A673 (cell line): ENCODE data around the gene ZNF100. TPM values are rescaled to one million over a fixed set of nuclear protein-coding genes. Genes with fewer than 3 reads are reported as not detected.
"Not testable (repeated sequence)": the region's sequence is repeated elsewhere in the genome, so short reads cannot be mapped to it uniquely, and the experiment has no call there.

ENCODE experiments used
- BruUV-seq: library from RNA; stranded (reverse); fragments of 400-500 nt; replicated peaks from 2 replicates; lab custom pipeline; 2021; lab: Mats Ljungman, UMichigan
- CTCF ChIA-PET: fragments of 300-600 bp; sonication (Branson Sonifier 250); formaldehyde crosslinking; loops from one replicate; lab custom pipeline; 2022; ENCODE audit warnings: antibody characterized with exemption; lab: Charles Lee
- POLR2A ChIA-PET: fragments of 300-600 bp; sonication (Branson Sonifier 250); formaldehyde crosslinking; loops from one replicate; lab custom pipeline; 2022; ENCODE audit warnings: antibody characterized with exemption; ENCODE audit not compliant: low non-redundant PET; lab: Charles Lee
- DNase-seq: peaks from one replicate; pipeline ENCODE4 v3.0.0-alpha.2; 2015; ENCODE audit warnings: low spot score
- H3K27ac ChIP-seq: fragments of 200-600 bp; sonication (generic); 2 replicates; pipeline ENCODE4 v1.5.1; 2016; ENCODE audit warnings: mixed run types, low read depth, mild to moderate bottlenecking, mixed read lengths, antibody characterized with exemption, low read length; ENCODE audit not compliant: poor library complexity, severe bottlenecking
- H3K27me3 ChIP-seq: fragments of 200-600 bp; sonication (generic); replicated peaks from 2 replicates; pipeline ENCODE4 v1.6.1; 2017; ENCODE audit warnings: mixed run types, low read depth, mild to moderate bottlenecking, mixed read lengths, antibody characterized with exemption, low read length; ENCODE audit not compliant: insufficient read depth, poor library complexity
- H3K36me3 ChIP-seq: fragments of 200-600 bp; sonication (generic); 2 replicates; pipeline ENCODE4 v1.6.1; 2016; ENCODE audit warnings: mixed run types, mild to moderate bottlenecking, mixed read lengths, antibody characterized with exemption, low read length; ENCODE audit not compliant: insufficient read depth, poor library complexity, severe bottlenecking
- H3K4me1 ChIP-seq: fragments of 200-600 bp; sonication (generic); 2 replicates; pipeline ENCODE4 v1.6.1; 2017; ENCODE audit warnings: mixed run types, mild to moderate bottlenecking, mixed read lengths, antibody characterized with exemption, low read length; ENCODE audit not compliant: insufficient read depth, poor library complexity, severe bottlenecking
- H3K4me3 ChIP-seq: fragments of 200-600 bp; sonication (generic); 2 replicates; pipeline ENCODE4 v1.5.1; 2016; ENCODE audit warnings: low read depth, mixed run types, mild to moderate bottlenecking, mixed read lengths, low read length; ENCODE audit not compliant: poor library complexity, severe bottlenecking
- H3K9me3 ChIP-seq: fragments of 200-600 bp; sonication (generic); 2 replicates; pipeline ENCODE4 v1.6.1; 2016; ENCODE audit warnings: mixed run types, low read depth, mild to moderate bottlenecking, mixed read lengths, antibody characterized with exemption, low read length; ENCODE audit not compliant: poor library complexity, severe bottlenecking
- CTCF ChIP-seq: fragments of 300-800, 200-600 bp; sonication (generic); conservative IDR thresholded peaks from 2 replicates; pipeline ENCODE4 v1.5.1; 2017; ENCODE audit warnings: low read depth, mild to moderate bottlenecking, antibody characterized with exemption, low read length, moderate library complexity, mixed read lengths
- EZH2 ChIP-seq: fragments of 200-600 bp; sonication (generic); IDR thresholded peaks from 2 replicates; pipeline ENCODE4 v1.6.1; 2017; ENCODE audit warnings: borderline replicate concordance, low read depth, mild to moderate bottlenecking, mixed read lengths, antibody characterized with exemption, low read length; ENCODE audit not compliant: poor library complexity, severe bottlenecking
- intact Hi-C: fragments of 100-400 bp; cut with micrococcal nuclease; formaldehyde crosslinking; loops from one replicate; pipeline ENCODE4 v1.10.0; 2022; ENCODE audit not compliant: unreplicated experiment
- total RNA-seq: library from RNA; stranded (reverse); gene quantifications from 2 replicates; pipeline ENCODE4 v1.2.3, GENCODE V29; 2021

Gene ZNF100
- total RNA-seq, 1 experiment from 2014 or later = 19.2 TPM

GRCh38 chr19:21765151-21765550 lies 2.2 kb downstream of the ZNF100 start:
- Histone ChIP-seq H3K27ac (no peak overlapping the region), H3K4me1 (no peaks in the 10 kb centered on the region), H3K36me3 (peaks cover 44% of the 10 kb centered on the region), H3K4me3 (no peak overlapping the region), H3K9me3 (no peaks in the 10 kb centered on the region), H3K27me3 (no peaks in the 10 kb centered on the region)
- POLR2A ChIA-PET = no interaction called here
- CTCF ChIA-PET = no interaction called here
- intact Hi-C loops = no loop called here
- DNase-seq = no peak
- BruUV-seq = no TSS peak
- TF ChIP-seq CTCF (no peak), EZH2 (no peak)

- BruUV-seq, H3K27ac ChIP-seq, H3K27me3 ChIP-seq, H3K4me1 ChIP-seq, DNase-seq, intact Hi-C loops, CTCF ChIA-PET, POLR2A ChIA-PET, H3K4me3 ChIP-seq, H3K9me3 ChIP-seq: not testable (repeated sequence)
- H3K36me3 ChIP-seq = peaks cover 61% of the 10 kb centered on the region
Observed at GRCh38 chr19:21761547-21761946, 5.8 kb downstream of the ZNF100 start.

GRCh38 chr19:21758296-21758695 lies 9.1 kb downstream of the ZNF100 start:
- no TSS peak for BruUV-seq
- Histone ChIP-seq H3K4me3 (no peak overlapping the region), H3K36me3 (peaks cover 46% of the 10 kb centered on the region), H3K9me3 (peaks cover 6% of the 10 kb centered on the region), H3K27ac (no peak overlapping the region), H3K4me1 (no peaks in the 10 kb centered on the region), H3K27me3 (no peaks in the 10 kb centered on the region)
- intact Hi-C loops = no loop called here
- DNase-seq = no peak
- ChIA-PET POLR2A (no interaction called here), CTCF (no interaction called here)
- no peak for TF ChIP-seq CTCF
- TF ChIP-seq EZH2 = no peak

GRCh38 chr19:21755555-21755954 lies 11.8 kb downstream of the ZNF100 start:
- POLR2A ChIA-PET, DNase-seq, H3K27ac ChIP-seq, H3K27me3 ChIP-seq, H3K4me3 ChIP-seq, intact Hi-C loops, H3K4me1 ChIP-seq, BruUV-seq, CTCF ChIA-PET: not testable (repeated sequence)
- Histone ChIP-seq H3K36me3 (peaks cover 46% of the 10 kb centered on the region), H3K9me3 (peaks cover 18% of the 10 kb centered on the region)
